ENCODE results near the gene NRDC. TPM values are rescaled to one million over a fixed set of nuclear protein-coding genes. Genes with fewer than 3 reads are reported as not detected.

Gene NRDC
- total RNA-seq, 4 donors from 2014 or later = 97.8 to 154 (median 115) TPM

- H3K9me3 ChIP-seq = no peaks in the 10 kb centered on the region
- peaks cover 3% of the 10 kb centered on the region for H3K4me1 ChIP-seq
- no peak overlapping the region for H3K4me3 ChIP-seq
- DNase-seq (ENCODE audit: low spot score in 2 of 2) = no peak
- peaks cover 55% of the 10 kb centered on the region for H3K36me3 ChIP-seq
- no peak overlapping the region for H3K27ac ChIP-seq
- TF ChIP-seq EP300 (IDR thresholded peaks at IDR 0.05) (no peak), CTCF (IDR thresholded peaks at IDR 0.05) (peak; percentile 72 to 77), POLR2AphosphoS5 (IDR thresholded peaks at IDR 0.05) (no peak)
- WGBS = 87% methylated on average over 6 of the region's 6 CpGs
- no peaks in the 10 kb centered on the region for H3K27me3 ChIP-seq
Observed at GRCh38 chr1:51768971-51769588, 109.4 kb downstream of the NRDC start.

GRCh38 chr1:51761351-51761750, 117.2 kb downstream of the NRDC start:
- DNase-seq (ENCODE audit: low spot score in 2 of 2) = no peak
- H3K4me1 ChIP-seq = no peaks in the 10 kb centered on the region
- H3K9me3 ChIP-seq = no peaks in the 10 kb centered on the region
- no peak overlapping the region for H3K4me3 ChIP-seq
- H3K27ac ChIP-seq = no peak overlapping the region
- no peaks in the 10 kb centered on the region for H3K27me3 ChIP-seq
- no peak for TF ChIP-seq POLR2AphosphoS5 (IDR thresholded peaks at IDR 0.05)
- no peak for TF ChIP-seq CTCF (IDR thresholded peaks at IDR 0.05)
- TF ChIP-seq EP300 (IDR thresholded peaks at IDR 0.05) = no peak
- TF ChIP-seq POLR2A (IDR thresholded peaks at IDR 0.05) = no peak
- H3K36me3 ChIP-seq = peaks cover 26% of the 10 kb centered on the region
- WGBS = 93% methylated on average over 1 of the region's 1 CpG

GRCh38 chr1:51760872-51761271, 117.7 kb downstream of the NRDC start:
- no peaks in the 10 kb centered on the region for H3K9me3 ChIP-seq
- 64% methylated on average over 3 of the region's 3 CpGs for WGBS
- TF ChIP-seq POLR2A (IDR thresholded peaks at IDR 0.05) (no peak), EP300 (IDR thresholded peaks at IDR 0.05) (no peak), POLR2AphosphoS5 (IDR thresholded peaks at IDR 0.05) (no peak), CTCF (IDR thresholded peaks at IDR 0.05) (no peak)

GRCh38 chr1:51758310-51758709, 120.2 kb downstream of the NRDC start:
- DNase-seq (ENCODE audit: low spot score in 2 of 2) = no peak
- H3K27me3 ChIP-seq = no peaks in the 10 kb centered on the region
- no peak for TF ChIP-seq CTCF (IDR thresholded peaks at IDR 0.05)
- TF ChIP-seq POLR2AphosphoS5 (IDR thresholded peaks at IDR 0.05) = no peak
- no peak for TF ChIP-seq EP300 (IDR thresholded peaks at IDR 0.05)
- no peak for TF ChIP-seq POLR2A (IDR thresholded peaks at IDR 0.05)
- WGBS = 80% methylated on average over 4 of the region's 4 CpGs
- peaks cover 26% of the 10 kb centered on the region for H3K36me3 ChIP-seq
- H3K27ac ChIP-seq = no peak overlapping the region
- no peak overlapping the region for H3K4me3 ChIP-seq
- H3K9me3 ChIP-seq = no peaks in the 10 kb centered on the region
- no peaks in the 10 kb centered on the region for H3K4me1 ChIP-seq

More at GRCh38 chr1:51760872-51761271, 117.7 kb downstream of the NRDC start:
- Histone ChIP-seq H3K27me3 (no peaks in the 10 kb centered on the region), H3K4me1 (no peaks in the 10 kb centered on the region), H3K27ac (no peak overlapping the region), H3K36me3 (peaks cover 29% of the 10 kb centered on the region), H3K4me3 (no peak overlapping the region)
- DNase-seq (ENCODE audit: low spot score in 2 of 2) = no peak

GRCh38 chr1:51756290-51756689, 122.2 kb downstream of the NRDC start:
- no peaks in the 10 kb centered on the region for H3K27me3 ChIP-seq
- H3K27ac ChIP-seq = no peak overlapping the region
- H3K4me1 ChIP-seq = no peaks in the 10 kb centered on the region
- DNase-seq (ENCODE audit: low spot score in 2 of 2) = no peak
- WGBS = 97% methylated on average over 2 of the region's 2 CpGs
- H3K4me3 ChIP-seq = no peak overlapping the region
- no peaks in the 10 kb centered on the region for H3K9me3 ChIP-seq
- H3K36me3 ChIP-seq = peaks cover 29% of the 10 kb centered on the region
- no peak for TF ChIP-seq POLR2A (IDR thresholded peaks at IDR 0.05)
- TF ChIP-seq CTCF (IDR thresholded peaks at IDR 0.05) = no peak
- no peak for TF ChIP-seq EP300 (IDR thresholded peaks at IDR 0.05)
- TF ChIP-seq POLR2AphosphoS5 (IDR thresholded peaks at IDR 0.05) = no peak

All from suprapubic skin (tissue), 4 donors.